Spleen (tissue), 11 donors: ENCODE results near the gene ADNP. TPM values are rescaled to one million over a fixed set of nuclear protein-coding genes. Genes with fewer than 3 reads are reported as not detected.

Source experiments
- DNase-seq: peaks from one replicate; pipeline ENCODE4 v3.0.0-alpha.2; 2020
- H3K27ac ChIP-seq, 8 donors: fragments of 200-600 bp; sonication (generic) in 7 of 8; 1 replicate in 4 of 8; 2 replicates in 4 of 8; pipeline versions ENCODE4 v1.5.0 to v1.8.0; 2016 to 2021; ENCODE audit warnings: inconsistent platforms in 4 of 8, mild to moderate bottlenecking in 4 of 8, moderate library complexity in 1 of 8
- H3K27me3 ChIP-seq, 7 donors: fragments of 200-600 bp; sonication (generic) in 6 of 7; replicated peaks in 1 of 7; 1 replicate in 4 of 7; 2 replicates in 3 of 7; pipeline versions ENCODE4 v1.5.0 to v1.8.0; 2016 to 2021; ENCODE audit warnings: inconsistent platforms in 3 of 7, mild to moderate bottlenecking in 1 of 7
- H3K36me3 ChIP-seq, 6 donors: fragments of 200-600 bp; sonication (generic) in 5 of 6; 1 replicate in 4 of 6; 2 replicates in 2 of 6; pipeline versions ENCODE4 v1.5.0 to v1.8.0; 2016 to 2021; ENCODE audit warnings: inconsistent platforms in 2 of 6
- H3K4me1 ChIP-seq, 6 donors: fragments of 200-600 bp; sonication (generic) in 5 of 6; 1 replicate in 3 of 6; 2 replicates in 3 of 6; pipeline versions ENCODE4 v1.5.0 to v1.8.0; 2016 to 2021; ENCODE audit warnings: inconsistent platforms in 3 of 6
- H3K4me3 ChIP-seq, 8 donors: fragments of 200-600 bp; sonication (generic) in 7 of 8; 1 replicate in 4 of 8; 2 replicates in 4 of 8; pipeline versions ENCODE4 v1.5.0 to v1.8.0; 2016 to 2021; ENCODE audit warnings: inconsistent platforms in 4 of 8, mild to moderate bottlenecking in 4 of 8, moderate library complexity in 2 of 8
- H3K9me3 ChIP-seq, 8 donors: fragments of 200-600 bp; sonication (generic) in 7 of 8; 1 replicate in 4 of 8; 2 replicates in 4 of 8; pipeline versions ENCODE4 v1.5.0 to v1.8.0; 2016 to 2021; ENCODE audit warnings: inconsistent platforms in 4 of 8
- CTCF ChIP-seq, 11 experiments: fragments of 200-600 bp in 7 of 11; fragments of 450-650 bp in 4 of 11; sonication (generic) in 4 of 11; IDR thresholded peaks in 8 of 11; conservative IDR thresholded peaks in 3 of 11; 1 replicate in 7 of 11; 2 replicates in 4 of 11; pipeline versions ENCODE4 v1.4.0 to v1.8.0; 2016 to 2021; ENCODE audit warnings: antibody characterized with exemption in 11 of 11, inconsistent platforms in 4 of 11, mild to moderate bottlenecking in 1 of 11
- POLR2A ChIP-seq, 3 donors: fragments of 450-650 bp; IDR thresholded peaks; one replicate each; pipeline ENCODE4 v1.5.1; 2017; ENCODE audit warnings: antibody characterized with exemption in 3 of 3, mild to moderate bottlenecking in 1 of 3
- POLR2AphosphoS5 ChIP-seq, 3 donors: sonication (generic); formaldehyde crosslinking; IDR thresholded peaks; one replicate each; pipeline ENCODE4 v1.5.1; 2017; ENCODE audit warnings: antibody characterized with exemption in 3 of 3
- WGBS, 5 donors: extraction: QIAGEN DNeasy Blood & Tissue Kit in 3 of 5; methylation state at CpG; one replicate each; pipeline versions ENCODE4 v1.1.5 to v1.1.7; 2013 to 2018; 5-methylcytosine and 5-hydroxymethylcytosine counted together
- intact Hi-C: fragments of 100-400 bp; cut with DNase I; formaldehyde crosslinking; loops from one replicate; pipeline ENCODE4 v1.15.0; 2023; ENCODE audit warnings: low total_unique reads
- polyA plus RNA-seq, 3 donors: library from polyadenylated mRNA; stranded (reverse); fragments of 200-250 nt; gene quantifications; one replicate each; pipeline ENCODE4 v1.2.1, GENCODE V29; 2013
- total RNA-seq, 7 donors: library from RNA; depleted of rRNA in 3 of 7; stranded (reverse); fragments of >200 nt in 3 of 7; fragmentation: NEBNext Ultra II Directional in 4 of 7; extraction: Animal tissue kit (Norgen Biotek cat#: 25700) in 4 of 7; gene quantifications; one replicate each; pipeline versions ENCODE4 v1.1.0 to v1.2.1, GENCODE V29; 2016 to 2021
- donor health status: healthy with polysubstance abuse.
- donor health status: DM: no; HTN: no; CAD: no; lungs with moderate emphysema.
- donor health status: DM: no; HTN: no; CAD: no.
- donor health status: Bipolar disorder and iron deficiency.
- donor health status: healthy.
- donor health status: DM: no; HTN: no; CAD: no.
- donor health status: DM: yes; HTN: yes; CAD: no.

ADNP gene
- total and polyA plus RNA-seq, 10 donors, result 30.6 to 78.8 (median 61.3) TPM

DNA sequence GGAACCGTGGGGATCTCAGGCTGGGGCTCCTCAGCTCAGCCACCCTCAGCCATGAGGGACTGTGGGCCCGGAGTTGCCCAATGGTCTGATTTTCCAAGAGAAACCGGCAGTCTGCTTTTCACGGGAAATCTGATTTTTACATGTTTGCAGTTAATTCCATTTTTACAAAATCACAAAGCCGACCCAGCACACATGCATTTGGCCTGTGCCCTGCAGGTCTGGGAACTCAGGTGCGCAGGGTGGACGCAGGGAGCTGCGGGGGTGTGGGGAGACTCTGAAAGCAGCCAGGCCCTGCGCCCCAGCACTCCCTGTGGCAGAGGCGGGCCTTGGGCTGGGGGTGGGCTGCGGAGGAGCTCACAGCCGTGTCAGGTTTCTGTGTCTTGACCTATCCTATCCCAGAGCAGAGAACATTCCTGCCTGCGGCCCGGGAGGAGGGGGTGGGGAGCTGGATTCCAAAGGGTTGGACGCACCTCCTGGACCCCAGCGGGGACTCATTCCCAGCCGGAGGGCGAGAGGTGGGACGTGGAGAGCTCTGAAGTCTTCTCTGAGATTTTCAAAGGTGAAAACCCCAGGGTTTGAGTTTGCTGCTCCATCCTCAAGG is 60.6 kb downstream of the ADNP start:
- DNase-seq, result peak; percentile 45

GRCh38 chr20:50868509-50869495 is 62.4 kb downstream of the ADNP start:
- Histone ChIP-seq H3K4me3 (no peak overlapping the region), H3K9me3 (no peaks in the 10 kb centered on the region), H3K36me3 (peaks cover 0 to 23% (median 0%) of the 10 kb centered on the region in 6 donors), H3K4me1 (peaks cover 0 to 24% (median 0%) of the 10 kb centered on the region in 6 donors), H3K27ac (no peak overlapping the region), H3K27me3 (no peaks in the 10 kb centered on the region)
- DNase-seq, result peak; percentile 47
- TF ChIP-seq POLR2A (IDR thresholded peaks at IDR 0.05) (no peak), POLR2AphosphoS5 (IDR thresholded peaks at IDR 0.05) (peak in 1 of 3 donors; percentile 12)
- intact Hi-C loops, result no loop called here
- WGBS, 5 donors, result 88 to 95% (median 91%) methylated on average over 8 to 11 of the region's 11 CpGs

More for the DNA sequence above, 60.6 kb downstream of the ADNP start:
- H3K9me3 ChIP-seq, result no peaks in the 10 kb centered on the region
- no peak overlapping the region for H3K4me3 ChIP-seq
- peaks cover 0 to 24% (median 0%) of the 10 kb centered on the region in 6 donors for H3K4me1 ChIP-seq
- H3K27me3 ChIP-seq, result no peaks in the 10 kb centered on the region
- intact Hi-C loops, result no loop called here
- H3K27ac ChIP-seq, result no peak overlapping the region
- H3K36me3 ChIP-seq, result peaks cover 0 to 25% (median 0%) of the 10 kb centered on the region in 6 donors
- TF ChIP-seq POLR2A (IDR thresholded peaks at IDR 0.05), result no peak
- no peak for TF ChIP-seq POLR2AphosphoS5 (IDR thresholded peaks at IDR 0.05)
- TF ChIP-seq CTCF (IDR thresholded peaks at IDR 0.05 in 8 of 11, conservative IDR thresholded peaks at IDR 0.05 in 3 of 11), result no peak
- 81 to 91% (median 86%) methylated on average over 12 to 19 of the region's 19 CpGs for WGBS, 5 donors

GRCh38 chr20:50867805-50868204 is 63.4 kb downstream of the ADNP start:
- no peak for TF ChIP-seq POLR2A (IDR thresholded peaks at IDR 0.05)
- TF ChIP-seq POLR2AphosphoS5 (IDR thresholded peaks at IDR 0.05), result no peak
- no peak for TF ChIP-seq CTCF (IDR thresholded peaks at IDR 0.05 in 8 of 11, conservative IDR thresholded peaks at IDR 0.05 in 3 of 11)
- 90 to 96% (median 93%) methylated on average over 6 of the region's 6 CpGs for WGBS, 5 donors
- no peaks in the 10 kb centered on the region for H3K9me3 ChIP-seq
- peaks cover 0 to 21% (median 0%) of the 10 kb centered on the region in 6 donors for H3K4me1 ChIP-seq
- no peak overlapping the region for H3K27ac ChIP-seq
- H3K4me3 ChIP-seq, result no peak overlapping the region
- intact Hi-C loops, result no loop called here
- H3K27me3 ChIP-seq, result no peaks in the 10 kb centered on the region
- peaks cover 0 to 23% (median 0%) of the 10 kb centered on the region in 6 donors for H3K36me3 ChIP-seq
- DNase-seq, result peak; percentile 31

GRCh38 chr20:50866831-50867230 is 64.4 kb downstream of the ADNP start:
- WGBS, 5 donors, result 90 to 98% (median 96%) methylated on average over 9 of the region's 9 CpGs
- intact Hi-C loops, result no loop called here

More at GRCh38 chr20:50866831-50867230, 64.4 kb downstream of the ADNP start:
- Histone ChIP-seq H3K9me3 (no peaks in the 10 kb centered on the region), H3K27ac (no peak overlapping the region), H3K36me3 (peaks cover 0 to 23% (median 0%) of the 10 kb centered on the region in 6 donors), H3K4me3 (no peak overlapping the region), H3K27me3 (no peaks in the 10 kb centered on the region), H3K4me1 (peaks cover 0 to 11% (median 0%) of the 10 kb centered on the region in 6 donors)
- TF ChIP-seq POLR2A (IDR thresholded peaks at IDR 0.05) (no peak), CTCF (IDR thresholded peaks at IDR 0.05 in 8 of 11, conservative IDR thresholded peaks at IDR 0.05 in 3 of 11) (no peak), POLR2AphosphoS5 (IDR thresholded peaks at IDR 0.05) (no peak)
- DNase-seq, result no peak
